Sigmoid colon (tissue), 4 donors: ENCODE results near the gene RBPJ.

Experiments
- CTCF ChIP-seq, 4 experiments: fragments of 450-650 bp in 3 of 4; fragments of 200-600 bp in 1 of 4; IDR thresholded peaks; one replicate each; pipeline ENCODE4 v1.5.1; 2016 to 2019; ENCODE audit warnings: antibody characterized with exemption in 4 of 4, mild to moderate bottlenecking in 3 of 4, moderate library complexity in 2 of 4
- POLR2AphosphoS5 ChIP-seq, 4 donors: sonication (generic); formaldehyde crosslinking; IDR thresholded peaks; one replicate each; pipeline ENCODE4 v1.6.1; 2017; ENCODE audit warnings: antibody characterized with exemption in 4 of 4

DNA sequence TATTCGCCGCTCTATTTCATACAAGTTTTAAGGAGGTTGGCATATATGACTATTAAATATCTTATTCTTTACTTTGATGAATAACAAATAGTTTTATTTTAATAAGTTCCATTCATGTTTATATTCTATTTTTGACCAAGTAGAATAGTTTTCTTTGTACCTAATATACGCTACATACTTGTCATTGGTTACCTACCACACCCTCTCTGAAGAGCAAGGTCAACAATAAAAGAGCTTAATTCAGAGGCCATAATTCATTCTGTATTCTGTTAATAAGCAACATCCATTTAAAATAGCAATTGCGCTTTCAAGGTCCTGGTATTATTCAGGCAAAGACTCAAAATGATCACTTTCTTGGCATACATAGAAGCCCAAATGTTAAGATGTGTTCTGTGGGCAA is 24.3 kb upstream of the RBPJ start:
- TF ChIP-seq CTCF (IDR thresholded peaks at IDR 0.05), result no peak
- TF ChIP-seq POLR2AphosphoS5 (IDR thresholded peaks at IDR 0.05), result no peak
